ENCODE data around the gene CDK16. TPM values are rescaled to one million over a fixed set of nuclear protein-coding genes. Genes with fewer than 3 reads are reported as not detected.
"Not testable (repeated sequence)": the region's sequence is repeated elsewhere in the genome, so short reads cannot be mapped to it uniquely, and the experiment has no call there.

Gene CDK16
- total RNA-seq, 1 donor from 2014 or later, result 63.5 TPM

DNA sequence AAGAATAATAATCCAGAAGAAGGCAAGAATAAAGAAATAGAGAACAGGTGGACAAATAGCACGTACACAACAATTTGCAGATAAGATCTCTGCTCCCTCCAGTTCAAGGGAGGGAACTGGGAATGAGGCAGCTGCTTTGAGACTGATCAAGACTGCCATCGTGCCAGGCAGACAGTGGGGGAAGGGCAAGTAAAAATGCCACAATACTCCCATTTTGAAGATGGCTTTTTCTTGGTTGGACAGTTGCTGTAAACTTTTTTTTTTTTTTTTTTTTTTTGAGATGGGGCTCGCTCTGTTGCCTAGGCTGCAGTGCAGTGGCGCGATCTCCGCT is 31.5 kb downstream of the CDK16 start:
- no peak for DNase-seq

DNA sequence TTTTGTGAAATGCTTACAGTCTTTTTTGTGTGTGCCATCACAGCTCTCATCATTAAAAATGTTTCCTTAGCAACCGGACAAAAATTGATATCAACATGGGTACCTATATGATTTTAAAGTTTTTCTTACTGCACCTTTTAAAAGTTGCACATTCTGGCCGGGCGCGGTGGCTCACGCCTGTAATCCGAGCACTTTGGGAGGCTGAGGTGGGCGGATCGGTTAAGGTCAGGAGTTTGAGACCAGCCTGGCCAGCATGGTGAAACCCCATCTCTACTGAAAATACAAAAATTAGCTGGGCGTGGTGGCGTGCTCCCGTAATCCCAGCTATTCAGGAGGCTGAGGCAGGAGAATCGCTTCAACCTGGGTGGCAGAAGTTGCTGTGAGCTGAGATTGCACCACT is 39.1 kb downstream of the CDK16 start:
- not testable (repeated sequence) for DNase-seq

DNA sequence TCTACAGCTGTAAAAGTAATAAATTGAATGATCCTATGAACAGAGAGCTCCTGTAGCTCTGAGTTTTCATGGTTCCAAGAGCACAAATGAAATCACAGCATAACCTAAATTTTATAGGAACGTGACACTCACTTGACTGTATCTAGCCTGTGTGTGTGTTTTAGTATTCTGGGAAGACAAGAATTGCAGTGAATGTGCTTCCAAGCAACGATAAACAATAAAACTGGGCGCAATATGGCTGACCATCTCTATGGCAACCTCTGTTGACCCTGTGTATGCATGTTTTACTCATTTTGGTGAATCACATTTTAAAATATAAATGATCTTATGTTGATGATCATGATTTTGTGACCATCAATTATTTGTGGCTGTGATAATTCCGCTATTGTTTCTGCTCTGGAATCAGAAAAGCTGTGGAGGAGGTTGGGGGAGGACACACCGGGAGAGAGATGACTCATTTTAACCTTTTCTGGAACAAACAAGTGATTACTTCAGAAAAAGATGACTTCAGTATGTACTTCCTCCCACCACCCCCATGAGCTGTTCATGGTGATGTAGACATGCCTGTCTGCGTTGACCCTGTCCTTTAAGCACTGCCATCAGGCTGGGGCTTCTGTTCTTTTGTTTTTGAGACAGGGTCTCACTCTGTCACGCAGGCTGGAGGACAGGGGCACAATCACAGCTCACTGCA is 46.1 kb downstream of the CDK16 start:
- no peak for DNase-seq

DNA sequence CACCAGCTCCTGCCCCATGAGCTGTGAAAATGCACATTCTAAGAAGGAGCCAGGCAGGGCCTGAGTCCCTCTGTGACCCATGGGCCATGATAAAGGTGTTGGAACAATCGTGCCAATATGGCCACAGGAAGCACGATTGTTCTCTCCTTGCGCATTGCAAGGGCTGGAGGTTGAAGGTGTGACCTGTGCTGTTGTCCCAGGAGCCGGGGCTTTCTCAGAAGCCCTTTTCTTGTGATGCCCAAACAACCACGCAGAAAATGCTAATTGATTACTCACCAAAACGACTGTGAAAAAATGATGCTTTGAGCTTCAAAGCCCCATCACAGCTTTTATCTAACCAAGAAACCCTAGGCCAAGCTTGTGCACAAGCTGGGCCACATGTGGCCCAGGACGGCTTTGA is 48.2 kb downstream of the CDK16 start:
- no peak for DNase-seq

DNA sequence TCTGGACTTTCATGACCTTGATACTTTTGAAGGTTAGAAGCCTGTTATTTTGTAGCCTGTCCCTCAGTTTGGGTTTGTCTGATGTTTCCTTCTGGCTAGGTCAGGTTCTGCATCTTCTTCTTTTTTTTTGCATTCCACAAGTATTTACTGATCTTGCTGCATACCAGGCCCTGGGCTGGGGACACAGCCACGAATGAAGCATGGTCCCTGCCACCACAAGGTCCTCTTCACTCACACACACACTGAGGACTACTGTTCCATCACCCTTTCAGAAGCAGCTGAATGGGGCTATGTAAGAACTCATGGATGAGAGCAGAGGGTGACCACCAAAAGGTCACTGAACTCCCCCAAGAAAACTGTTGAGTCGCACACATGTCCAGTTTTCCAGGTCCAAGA is 53.5 kb downstream of the CDK16 start:
- no peak for DNase-seq

DNA sequence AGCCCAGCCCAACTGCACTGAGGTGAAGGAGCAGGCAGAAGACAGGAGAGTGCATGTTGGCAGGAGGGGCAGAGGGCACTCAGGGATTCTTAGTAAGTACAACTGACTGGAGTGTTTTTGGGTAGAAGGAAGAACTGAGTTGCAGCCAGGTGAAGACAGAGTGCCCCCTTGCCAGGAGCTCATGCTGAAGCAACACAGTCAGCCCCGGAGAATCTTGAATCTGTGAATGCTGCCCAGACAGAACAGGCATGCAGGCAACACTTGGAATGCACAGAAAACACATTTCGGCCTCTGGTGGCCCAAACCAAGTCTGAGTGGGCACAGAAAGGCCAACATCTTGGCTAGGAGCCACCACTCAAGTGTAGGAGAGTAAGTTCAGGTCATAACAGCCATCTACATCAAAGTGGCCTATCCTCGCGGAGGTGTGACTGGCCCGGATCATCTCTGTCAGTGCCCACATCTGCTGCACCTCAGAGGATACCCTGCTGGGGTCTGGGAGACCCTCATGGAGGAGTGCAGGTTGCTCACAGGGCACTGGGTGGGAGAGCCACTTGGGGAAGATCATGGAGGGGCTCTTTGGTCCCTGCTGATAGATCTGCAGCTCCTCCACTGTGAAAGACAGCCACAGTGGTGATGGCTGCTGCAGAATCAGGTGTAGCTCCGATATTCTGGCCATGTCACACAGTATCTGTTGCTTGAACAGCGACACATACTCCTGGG is 54.7 kb downstream of the CDK16 start:
- no peak for DNase-seq

DNA sequence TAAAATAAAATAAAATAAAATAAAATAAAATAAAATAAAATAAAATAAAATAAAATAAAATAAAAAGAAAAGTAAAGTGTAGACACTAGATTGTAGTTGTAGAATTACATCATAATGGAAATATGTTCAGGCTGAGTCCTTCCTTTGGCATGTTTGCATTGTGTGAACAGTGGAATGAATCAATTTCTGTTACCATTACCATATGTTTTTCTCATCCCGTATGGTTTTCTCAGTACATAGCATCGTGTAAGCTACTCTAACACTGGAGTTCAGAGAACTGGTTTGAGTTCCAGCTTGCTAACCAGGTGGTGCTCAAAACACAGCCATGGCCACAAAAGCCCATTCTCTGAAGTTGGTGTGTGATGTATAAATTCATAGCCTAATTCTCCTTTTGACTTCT is 60.2 kb downstream of the CDK16 start:
- no peak for DNase-seq

Other genes starting within 250 kb of the CDK16 start
- gene RGN, start 140.2 kb upstream of the CDK16 start, total RNA-seq, result 3.6 TPM
- gene NDUFB11, start 74.0 kb upstream of the CDK16 start, total RNA-seq, result 50.4 TPM
- gene RBM10, start 73.5 kb upstream of the CDK16 start, total RNA-seq, result 38.7 TPM
- 127 TPM for gene UBA1, start 24.9 kb upstream of the CDK16 start, total RNA-seq
- 131 TPM for gene USP11, start 14.3 kb downstream of the CDK16 start, total RNA-seq
- gene ZNF157, start 151.9 kb downstream of the CDK16 start, total RNA-seq, result 4.7 TPM

All from occipital lobe (tissue), 2 donors.